Stimulated activated CD8-positive, alpha-beta memory T cell treated with anti-CD3 and anti-CD28 coated beads, Interleukin-7, amount 100 ng/mL, for 48 hours (primary cell): ENCODE results near the gene GRAMD1A.
"Not testable (repeated sequence)": the region's sequence is repeated elsewhere in the genome, so short reads cannot be mapped to it uniquely, and the experiment has no call there.

Experiments used
- DNase-seq, 2 donors: peaks; one replicate each; pipeline ENCODE4 v3.0.0-alpha.2; 2020; ENCODE audit warnings: low read depth in 1 of 2; ENCODE audit errors: extremely low read depth in 1 of 2

The GRAMD1A gene

DNA sequence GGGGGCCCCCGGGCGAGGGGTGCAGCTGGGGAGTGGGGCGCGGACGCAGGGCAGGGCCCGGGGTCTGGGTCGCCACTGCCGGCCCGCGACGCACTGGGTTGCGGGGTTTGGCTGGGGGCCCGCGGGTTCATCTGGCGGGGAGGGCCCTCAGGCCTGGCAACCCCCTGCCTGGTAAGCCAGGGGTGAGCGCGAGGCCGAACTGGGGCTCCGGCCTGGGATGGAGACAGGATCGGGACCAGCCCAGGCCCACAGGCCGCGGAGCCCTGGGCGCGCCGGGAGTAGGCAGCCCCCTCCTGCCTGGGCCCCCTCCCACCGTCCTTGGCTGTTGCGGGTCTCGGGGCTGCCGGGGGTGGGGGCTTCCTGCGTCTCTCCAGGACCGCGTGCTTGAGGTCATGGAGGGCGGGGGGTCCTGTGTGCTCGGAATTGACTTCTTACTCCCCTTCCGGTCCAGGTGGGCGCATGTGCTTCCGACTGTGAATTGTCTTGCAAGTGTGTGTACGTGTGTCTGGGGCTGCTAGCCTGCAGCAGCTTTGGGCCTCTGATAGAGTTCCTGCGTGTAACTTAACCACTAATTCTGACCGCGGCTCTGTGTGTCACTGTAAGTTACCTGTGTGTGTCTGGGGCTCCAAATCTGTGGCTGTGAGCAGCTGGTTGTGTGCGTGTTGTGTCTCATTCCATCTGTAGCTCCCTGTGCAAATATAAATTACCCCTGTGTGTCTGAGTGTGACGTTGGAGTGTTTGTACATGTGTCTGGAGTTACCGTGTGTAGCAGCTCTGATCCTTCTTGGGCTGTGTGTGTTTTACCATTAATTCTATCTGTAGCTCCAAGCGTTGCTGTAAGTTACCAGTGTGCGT, 751 bp downstream of the GRAMD1A start:
- peak in 1 of 2 donors; percentile 62 for DNase-seq

- DNase-seq, result no peak
Measured at GRCh38 chr19:35002037-35002535, 2.0 kb downstream of the GRAMD1A start.

- no peak for DNase-seq
Measured at GRCh38 chr19:35004517-35005255, 4.6 kb downstream of the GRAMD1A start.

DNA sequence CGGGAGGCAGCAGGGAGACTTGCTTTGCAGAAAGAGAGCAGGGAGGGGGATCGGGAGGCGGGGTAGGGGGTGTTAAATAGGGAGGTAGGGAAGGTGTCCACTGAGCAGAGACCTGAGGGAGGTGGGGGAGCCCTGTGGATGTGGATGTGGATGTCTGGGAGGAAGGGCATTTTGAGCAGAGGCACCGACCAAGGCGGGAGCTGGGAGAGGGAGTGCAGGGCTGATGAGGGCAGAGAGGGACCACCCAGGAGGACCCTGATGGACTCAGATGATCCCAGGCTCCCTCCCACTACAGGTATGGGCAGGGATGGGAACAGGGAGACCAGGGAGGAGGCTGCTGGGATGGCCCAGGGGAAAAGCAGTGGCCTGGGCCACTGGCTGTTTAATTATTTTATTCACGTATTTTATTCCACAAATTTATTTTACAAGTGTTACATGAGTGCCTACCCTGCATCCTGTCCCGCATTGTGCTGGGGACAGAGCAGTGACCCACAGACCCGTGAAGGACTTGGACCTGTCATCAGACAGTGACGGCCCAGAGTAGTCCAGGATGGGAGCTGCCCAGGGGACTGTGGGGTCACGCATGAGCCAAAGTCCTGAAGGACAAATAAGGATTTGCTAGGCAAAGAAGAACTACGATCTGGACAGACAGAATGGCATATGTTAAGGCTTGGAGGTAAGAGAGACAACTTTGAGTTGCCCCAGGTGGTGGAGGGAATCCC, 5.3 kb downstream of the GRAMD1A start:
- no peak for DNase-seq

- not testable (repeated sequence) for DNase-seq
Measured at GRCh38 chr19:35006007-35006341, 5.9 kb downstream of the GRAMD1A start.

GRCh38 chr19:35006342-35006998, 6.3 kb downstream of the GRAMD1A start:
- DNase-seq, result no peak

DNA sequence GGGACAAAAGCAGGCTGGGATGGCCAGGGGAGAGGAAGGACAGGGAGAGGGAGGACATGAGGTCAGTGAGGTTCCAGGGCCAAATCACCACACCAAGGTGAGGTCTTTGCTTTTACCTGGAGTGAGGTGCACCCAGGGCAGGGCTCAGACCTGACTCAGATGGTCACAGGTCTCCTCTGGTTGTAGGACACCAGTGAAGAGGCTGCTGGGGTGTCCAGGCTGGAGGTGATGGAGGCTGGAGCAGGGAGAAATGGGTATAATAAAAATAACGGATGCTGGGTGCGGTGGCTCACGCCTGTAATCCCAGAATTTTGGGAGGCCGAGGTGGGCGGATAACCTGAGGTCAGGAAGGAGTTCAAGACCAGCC, 6.9 kb downstream of the GRAMD1A start:
- DNase-seq, result no peak

DNA sequence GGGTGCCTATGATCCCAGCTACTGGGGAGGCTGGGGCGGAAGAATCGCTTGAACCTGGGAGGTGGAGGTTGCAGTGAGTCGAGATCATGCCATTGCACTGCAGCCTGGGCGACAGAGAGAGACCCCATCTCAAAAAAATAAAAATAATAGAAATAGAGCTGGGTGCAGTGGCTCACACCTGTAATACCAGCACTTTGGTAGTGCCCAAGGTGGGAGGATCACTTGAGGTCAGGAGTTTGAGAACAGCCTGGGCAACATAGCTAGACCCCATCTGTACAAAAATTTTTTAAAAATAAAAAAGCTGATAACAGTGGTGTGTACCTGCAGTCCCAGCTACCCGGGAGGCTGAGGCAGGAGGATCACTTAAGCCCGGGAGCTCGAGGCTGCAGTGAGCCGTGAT, 7.3 kb downstream of the GRAMD1A start:
- not testable (repeated sequence) for DNase-seq

DNA sequence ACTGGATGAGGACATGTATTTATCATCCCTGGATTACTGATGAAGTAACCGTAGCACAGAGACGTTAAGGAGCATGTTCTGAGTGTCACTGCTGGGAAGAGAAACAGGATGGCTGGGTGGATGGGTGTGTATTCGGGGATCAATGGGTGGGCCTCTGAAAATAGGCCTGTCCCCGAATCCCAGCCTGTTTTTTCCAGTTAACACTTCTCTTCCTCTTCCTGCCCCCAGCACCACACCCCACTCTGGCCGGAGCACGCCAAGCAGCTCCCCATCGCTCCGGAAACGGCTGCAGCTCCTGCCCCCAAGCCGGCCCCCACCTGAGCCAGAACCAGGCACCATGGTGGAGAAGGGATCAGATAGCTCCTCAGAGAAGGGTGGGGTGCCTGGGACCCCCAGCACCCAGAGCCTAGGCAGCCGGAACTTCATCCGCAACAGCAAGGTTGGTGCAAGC, 8.8 kb downstream of the GRAMD1A start:
- DNase-seq, result no peak

- no peak for DNase-seq
Measured at GRCh38 chr19:35009424-35010415, 9.6 kb downstream of the GRAMD1A start.

- DNase-seq, result no peak
Measured at GRCh38 chr19:35011091-35011689, 11.1 kb downstream of the GRAMD1A start.

DNA sequence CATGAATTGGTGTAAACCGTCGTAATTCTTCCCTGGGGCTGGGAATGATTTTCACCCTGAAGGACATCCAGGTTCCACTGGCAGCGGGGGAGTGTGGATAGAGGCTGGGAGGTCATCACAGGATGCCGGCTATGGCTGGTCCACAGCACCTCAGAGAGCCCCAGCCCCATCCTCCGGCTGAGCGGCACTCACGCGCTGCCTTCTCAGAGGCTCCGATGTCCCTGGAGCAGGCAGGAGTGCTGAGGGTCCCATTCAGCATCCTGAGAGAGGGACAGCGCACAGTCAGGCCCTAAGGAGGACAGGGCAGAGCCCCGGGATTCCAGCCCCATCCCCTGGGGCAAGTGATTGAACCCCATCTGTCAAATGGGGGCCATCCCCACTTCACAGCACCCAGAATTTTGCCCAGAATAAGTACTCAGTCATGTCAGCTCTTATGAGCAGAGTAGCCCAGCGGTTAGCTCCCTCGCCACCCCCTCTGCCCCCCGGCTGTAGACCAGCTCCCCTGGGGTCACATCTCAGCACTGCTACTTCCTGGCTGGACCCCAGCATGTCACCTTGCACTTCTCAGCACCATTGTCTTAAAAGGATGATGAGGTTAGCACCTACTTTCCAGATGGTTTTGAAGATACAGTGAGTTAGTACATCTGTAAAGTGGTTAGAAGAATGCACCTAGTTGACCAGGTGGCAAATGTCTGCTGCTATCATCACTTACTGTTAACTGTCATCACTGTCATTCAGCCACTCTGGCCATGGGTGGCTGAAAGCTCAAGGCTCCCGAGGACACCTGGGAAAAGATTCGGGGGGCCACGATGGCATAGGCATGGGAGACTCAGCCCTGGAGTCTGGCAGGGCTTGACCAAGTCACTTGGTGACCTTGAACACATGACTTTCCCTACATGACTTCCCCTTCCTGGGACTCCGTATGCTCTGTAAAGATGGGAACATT, 11.9 kb downstream of the GRAMD1A start:
- DNase-seq, result no peak

GRCh38 chr19:35013041-35013819, 13.1 kb downstream of the GRAMD1A start:
- DNase-seq, result peak; percentile 53 to 66

DNA sequence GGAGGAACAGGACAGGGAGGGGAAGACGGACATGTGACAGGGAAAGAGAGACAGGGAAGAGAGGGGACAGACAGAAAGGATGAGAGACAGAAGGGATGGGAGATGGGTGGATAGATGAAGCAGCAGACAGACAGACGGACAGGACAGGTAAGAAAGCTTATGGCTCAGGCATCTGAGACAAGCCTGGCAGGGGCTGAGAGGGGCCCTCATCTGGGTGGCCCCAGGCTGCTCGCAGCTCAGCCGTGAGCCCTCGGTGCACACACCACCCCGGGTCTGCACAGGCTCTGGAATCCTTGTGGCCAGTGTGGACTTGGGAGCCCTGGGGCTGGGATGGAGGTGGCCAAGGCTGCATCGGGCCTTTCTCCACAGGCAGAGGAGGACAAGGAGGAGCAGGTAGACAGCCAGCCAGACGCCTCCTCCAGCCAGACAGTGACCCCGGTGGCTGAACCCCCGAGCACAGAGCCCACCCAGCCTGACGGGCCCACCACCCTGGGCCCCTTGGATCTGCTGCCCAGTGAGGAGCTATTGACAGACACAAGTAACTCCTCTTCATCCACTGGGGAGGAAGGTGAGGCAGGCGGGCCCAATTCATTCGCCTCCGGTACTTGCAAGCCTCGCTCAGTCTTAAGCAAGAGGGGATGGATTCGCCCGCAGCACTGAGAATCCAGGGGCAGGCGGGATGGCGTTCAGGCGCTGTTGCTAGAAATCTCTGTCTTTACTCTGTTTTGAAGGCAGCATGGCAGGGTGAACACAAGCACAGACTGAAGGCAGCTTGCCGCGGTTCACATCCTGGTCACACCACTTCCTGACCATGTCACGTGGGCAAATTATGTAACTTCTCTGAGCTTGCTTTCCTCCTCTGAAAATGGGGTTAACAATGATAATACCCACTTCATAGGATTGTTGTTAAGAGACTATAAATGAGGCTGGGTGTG, 14.0 kb downstream of the GRAMD1A start:
- no peak for DNase-seq

DNA sequence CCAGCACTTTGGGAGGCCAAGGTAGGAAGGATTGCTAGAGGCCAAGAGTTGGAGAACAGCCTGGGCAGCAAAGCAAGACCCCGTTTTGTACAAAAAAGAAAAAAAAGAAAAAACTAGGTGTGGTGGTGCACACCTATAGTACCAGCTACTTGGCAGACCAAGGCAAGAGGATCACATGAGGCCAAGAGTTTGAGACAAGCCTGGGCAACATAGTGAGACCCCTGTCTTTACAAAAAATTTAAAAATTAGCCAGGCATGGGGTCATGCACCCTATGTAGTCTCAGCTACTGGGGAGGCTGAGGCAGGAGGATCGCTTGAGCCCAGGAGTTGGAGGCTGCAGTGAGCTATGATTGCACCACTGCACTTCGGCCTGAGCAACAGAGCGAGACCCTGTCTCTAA, 14.7 kb downstream of the GRAMD1A start:
- not testable (repeated sequence) for DNase-seq

DNA sequence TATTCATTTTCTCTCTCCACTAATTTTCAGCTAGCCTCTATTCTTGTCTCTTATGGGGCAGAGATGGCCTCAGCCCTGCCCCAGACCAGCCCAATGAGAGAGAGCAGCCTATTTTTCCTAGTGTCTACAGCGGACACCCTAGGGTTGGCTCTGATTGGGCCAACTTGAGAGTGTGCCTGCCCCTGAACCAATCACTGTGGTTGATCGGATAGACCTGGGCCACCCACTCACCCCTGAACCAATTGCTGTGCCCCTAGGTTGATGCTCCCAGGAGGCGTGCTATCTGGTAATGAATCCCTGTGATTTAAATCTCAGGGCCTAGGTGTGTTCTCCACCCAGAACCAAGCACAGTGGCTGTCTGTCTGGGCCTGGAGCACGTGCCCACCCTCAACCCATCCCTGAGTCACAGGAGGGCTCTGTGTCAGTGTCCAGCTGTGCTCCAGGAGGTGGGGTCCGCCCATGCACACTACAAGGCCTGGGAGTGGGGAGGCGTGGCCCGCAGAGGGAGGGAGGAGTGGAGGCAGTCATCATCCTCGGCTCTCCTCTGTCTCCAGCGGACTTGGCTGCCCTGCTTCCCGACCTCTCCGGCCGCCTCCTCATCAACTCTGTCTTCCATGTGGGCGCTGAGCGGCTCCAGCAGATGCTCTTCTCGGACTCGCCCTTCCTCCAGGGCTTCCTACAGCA, 15.3 kb downstream of the GRAMD1A start:
- no peak for DNase-seq
